ENCODE results near the gene ZNF536.

- TF ChIP-seq ZNF76 (CRISPR knock-in tag; IDR thresholded peaks at IDR 0.05; ENCODE audit: borderline replicate concordance) (no peak), HNRNPH1 (optimal IDR thresholded peaks at IDR 0.05; ENCODE audit: low read depth, low read length) (no peak)
These were observed 65.7 kb downstream of the ZNF536 start for GRCh38 chr19:30437869-30438268.
